IPS-NIHi7 (cell line): ENCODE measurements around the gene CLASP1.

Source experiments
- DNase-seq: peaks from one replicate; pipeline ENCODE4 v3.0.0; 2012; ENCODE audit warnings: mixed read lengths; ENCODE audit errors: extremely low spot score

Gene CLASP1

DNA sequence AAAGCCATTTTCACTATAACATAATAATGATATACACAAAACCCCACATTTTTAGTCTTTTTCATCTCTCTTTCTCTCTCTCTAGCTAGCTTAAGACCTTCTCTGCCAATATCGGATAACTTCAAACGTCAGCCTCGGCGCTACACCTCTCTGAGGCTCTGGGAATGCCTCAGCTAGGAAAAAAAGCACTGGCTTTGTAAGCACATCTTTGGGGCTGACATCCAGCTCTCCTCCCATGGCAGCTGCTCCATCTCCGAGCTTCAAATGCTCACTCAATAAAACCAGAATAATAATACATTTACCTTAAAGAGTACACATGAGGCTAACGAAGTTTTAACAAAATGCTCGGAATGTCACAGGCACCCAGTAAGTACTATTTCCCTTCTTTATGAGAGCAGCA is 107.8 kb downstream of the CLASP1 start:
- no peak for DNase-seq

DNA sequence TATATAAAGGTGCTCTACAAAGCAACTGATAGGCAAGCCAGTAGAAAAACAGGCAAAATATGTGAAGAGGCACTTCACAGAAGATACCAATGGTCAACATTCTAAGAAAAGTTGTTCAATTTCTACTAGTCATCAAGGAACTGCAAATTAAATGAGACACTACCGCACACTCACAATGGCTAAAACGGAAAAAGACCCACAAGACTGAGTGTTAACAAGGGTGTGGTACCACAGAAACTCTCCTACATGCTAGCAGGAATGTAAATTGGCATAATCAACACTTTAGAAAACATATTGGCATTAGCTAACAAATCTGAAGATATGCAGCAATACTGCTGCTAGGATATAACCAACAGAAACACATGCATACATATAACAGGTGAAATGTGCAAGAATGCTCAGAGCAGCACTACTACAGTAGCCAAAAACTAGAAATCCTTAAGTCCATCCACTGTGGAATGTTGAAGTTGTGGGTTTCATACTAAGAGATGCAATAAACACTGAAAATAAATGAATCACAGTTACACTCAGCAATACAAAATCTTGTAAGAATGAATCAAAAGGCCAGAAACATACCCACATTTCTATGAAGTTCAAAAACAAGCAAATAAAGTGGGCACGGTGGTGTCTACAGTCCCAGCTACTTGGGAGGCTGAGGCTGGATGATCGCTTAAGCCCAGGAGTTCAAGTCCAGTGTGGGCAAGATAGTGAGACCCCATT is 109.4 kb downstream of the CLASP1 start:
- no peak for DNase-seq

DNA sequence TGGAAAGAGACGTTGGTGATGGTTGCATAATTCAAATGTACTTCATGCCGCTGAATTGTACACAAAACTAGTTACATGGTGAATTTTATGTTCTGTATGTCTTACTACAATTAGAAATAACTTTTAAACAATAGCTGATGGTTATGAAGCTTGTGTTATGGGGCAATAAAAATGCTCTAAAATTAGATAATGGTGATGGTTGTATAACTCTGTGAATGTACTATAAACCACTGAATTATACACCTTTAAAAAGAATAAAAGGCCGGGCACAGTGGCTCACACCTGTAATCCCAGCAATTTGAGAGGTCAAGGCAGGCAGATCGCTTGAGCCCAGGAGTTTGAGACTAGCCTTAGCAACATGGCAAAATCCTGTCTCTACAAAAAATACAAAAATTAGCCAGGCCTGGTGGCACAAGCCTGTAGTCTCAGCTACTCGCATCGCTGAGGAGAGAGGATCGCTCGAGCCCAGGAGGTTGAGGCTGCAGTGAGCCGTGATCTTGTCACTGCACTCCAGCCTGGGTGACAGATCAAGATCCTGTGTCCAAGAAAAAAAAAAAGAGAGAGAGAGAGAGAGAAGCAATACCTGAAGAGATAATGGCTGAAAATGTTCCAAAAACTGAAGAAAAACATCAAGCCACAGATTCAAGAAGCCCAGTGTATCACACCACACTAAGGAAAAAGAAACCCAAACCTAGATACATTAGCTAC is 112.3 kb downstream of the CLASP1 start:
- DNase-seq, result no peak

DNA sequence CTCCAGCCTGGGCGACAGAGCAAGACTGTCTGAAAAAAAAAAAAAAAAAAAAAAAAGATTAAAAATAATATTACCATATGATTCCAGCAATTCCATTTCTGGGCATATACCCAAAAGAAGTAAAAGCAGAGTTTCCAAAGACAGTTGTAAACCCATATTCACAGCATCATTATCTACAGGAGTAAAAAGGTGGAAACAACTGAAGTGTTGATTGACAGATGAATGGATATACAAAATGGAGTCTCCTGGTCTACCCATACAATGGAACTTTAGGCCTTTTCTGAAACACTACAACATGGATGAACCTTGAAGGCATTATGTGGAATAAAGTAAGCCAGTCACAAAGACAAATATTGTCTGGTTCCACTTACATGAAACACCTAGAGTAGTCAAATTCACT is 112.9 kb downstream of the CLASP1 start:
- DNase-seq, result no peak

DNA sequence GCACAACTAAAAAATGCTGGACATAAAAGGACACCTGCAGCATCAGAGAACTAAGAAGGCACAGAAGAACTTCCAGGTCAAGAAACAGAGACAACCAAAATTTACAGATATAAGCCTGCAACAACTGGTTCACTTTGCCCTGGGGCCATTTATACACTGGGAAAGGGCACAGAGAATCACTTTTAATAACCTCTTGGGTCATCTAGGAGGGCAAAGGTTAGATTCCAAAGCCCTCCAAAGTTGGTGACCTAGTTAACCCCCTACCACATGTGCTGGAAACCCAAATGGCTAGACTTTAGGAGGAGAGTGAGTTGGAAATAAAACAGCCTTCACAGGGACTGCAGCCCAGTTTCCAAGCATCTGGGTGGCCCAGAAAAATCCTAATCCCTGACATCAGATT is 115.3 kb downstream of the CLASP1 start:
- no peak for DNase-seq

DNA sequence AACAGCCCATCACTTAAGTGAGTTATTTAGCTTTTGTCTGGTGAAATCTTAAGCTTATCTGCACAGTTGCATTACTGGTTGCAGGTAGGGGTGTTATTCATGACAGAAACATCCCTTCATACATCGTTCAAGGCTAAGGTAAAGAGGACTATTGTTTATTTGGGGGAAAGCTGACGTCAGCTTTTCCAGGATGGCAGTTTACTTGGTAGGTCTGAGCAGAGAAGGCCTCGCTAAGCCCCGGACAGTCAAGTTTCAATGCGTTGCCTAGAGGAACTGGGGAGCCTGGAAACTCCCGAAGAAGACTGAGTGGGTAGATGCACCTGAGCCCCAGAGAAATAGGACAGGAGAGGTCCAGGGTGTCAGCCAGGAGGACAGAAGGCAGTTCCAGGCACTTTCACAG is 116.4 kb downstream of the CLASP1 start:
- DNase-seq, result no peak

DNA sequence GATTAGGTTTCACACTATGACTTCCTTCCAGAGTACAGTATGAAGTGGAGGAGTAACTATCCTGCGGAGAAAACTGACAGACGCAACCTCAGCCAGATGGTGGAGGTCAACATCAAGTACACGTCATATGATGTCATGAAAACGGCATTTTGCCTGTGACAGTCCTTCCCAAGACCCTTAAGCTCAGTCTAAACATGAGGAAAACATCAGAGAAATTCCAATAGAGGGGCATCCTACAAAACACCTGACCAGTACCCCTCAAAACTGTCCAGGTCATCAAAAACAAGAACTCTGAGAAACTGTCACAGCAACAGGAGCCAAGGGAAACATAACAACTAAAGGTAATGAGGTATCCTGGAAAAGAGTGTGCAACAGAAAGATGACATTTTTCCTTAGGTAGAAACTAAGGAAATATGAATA is 116.9 kb downstream of the CLASP1 start:
- DNase-seq, result no peak

DNA sequence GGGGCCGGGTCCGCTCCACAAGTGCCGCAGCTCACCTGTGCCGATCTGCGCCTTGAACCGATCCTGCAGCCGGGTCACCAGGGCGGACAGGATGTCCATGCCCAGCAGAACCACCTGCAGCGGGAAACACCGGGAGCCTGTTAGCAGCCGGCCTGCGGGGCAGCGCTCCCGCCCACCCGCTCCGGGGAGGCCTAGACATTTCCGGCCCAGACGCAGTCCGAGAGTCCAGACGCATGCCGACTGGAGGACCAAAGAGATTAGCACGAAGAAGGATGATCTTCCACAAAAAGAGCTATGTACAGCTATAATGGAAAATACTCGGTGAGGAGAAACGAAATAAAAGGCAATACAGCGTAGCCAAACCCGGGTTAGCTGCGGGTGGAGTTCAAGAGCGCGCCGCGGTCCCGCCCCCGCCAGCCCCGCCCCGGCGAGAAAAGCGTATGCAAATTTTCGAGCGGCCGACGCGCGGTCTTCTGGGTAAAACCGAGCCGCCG is 119.0 kb downstream of the CLASP1 start:
- peak; percentile 70 for DNase-seq

DNA sequence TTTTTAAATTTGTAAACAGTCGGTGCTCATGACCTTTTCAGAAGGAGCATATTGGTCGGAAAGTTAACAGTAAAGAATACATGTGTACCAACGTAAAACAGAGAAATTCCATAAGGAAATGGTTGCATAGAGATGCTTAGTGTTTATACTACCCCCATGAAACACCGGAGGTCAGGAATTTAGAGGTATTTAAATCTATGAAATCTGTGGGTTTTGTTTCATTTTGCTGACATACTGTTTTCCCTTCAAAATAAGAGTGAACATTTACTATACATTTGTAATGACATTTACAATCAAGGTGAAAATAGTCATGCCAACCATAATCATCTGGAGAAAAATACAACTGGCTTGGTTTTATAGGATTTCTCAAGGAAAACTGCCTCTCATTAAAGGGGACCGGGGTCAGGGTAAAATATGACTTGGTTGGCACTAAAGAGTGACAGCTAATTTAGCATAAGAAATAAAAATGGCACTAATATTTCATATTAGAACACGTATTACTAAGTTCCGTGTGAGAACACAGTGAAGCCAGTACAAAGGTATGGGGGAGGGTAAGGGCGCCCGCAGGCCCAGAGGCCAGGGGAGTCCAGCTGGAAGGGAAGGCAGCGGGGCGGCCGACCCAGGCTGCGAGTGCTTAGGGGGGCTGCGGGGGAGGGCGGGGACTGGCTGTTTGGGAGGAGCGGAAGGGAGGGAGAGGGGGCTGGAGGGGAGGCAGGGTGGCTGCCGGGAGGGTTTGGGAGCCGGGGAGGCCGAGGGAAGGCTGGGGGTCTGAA is 119.6 kb downstream of the CLASP1 start:
- DNase-seq, result peak; percentile 90

DNA sequence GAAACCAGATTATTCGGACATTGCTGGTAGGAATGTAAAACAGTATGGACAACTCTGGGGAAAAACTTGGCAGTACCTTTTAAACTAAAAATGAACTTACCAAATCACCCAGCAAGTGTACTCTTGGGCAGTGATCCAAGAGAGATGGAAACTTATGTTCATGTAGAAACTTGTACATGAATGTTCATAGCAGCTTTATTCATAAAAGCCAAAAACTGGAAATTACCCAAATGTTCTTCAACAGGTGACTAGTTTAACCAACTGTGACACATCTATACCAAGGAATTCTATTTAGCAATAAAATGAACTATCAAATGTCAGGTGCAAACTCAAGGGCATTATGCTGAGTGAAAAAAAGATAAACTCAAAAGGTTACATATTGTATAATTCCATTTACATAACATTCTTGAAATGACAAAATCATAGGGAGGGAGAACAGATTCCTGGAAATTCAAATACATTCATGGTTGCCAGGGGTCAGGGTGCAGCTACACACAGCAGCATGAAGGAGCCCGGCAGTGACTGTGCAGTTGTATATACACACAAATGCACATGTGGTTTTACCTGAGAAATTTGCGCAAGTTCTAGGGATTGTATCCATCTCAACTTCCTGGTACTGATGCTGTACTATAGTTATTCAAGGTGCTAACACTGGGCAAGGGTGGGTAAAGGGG is 122.1 kb downstream of the CLASP1 start:
- no peak for DNase-seq

DNA sequence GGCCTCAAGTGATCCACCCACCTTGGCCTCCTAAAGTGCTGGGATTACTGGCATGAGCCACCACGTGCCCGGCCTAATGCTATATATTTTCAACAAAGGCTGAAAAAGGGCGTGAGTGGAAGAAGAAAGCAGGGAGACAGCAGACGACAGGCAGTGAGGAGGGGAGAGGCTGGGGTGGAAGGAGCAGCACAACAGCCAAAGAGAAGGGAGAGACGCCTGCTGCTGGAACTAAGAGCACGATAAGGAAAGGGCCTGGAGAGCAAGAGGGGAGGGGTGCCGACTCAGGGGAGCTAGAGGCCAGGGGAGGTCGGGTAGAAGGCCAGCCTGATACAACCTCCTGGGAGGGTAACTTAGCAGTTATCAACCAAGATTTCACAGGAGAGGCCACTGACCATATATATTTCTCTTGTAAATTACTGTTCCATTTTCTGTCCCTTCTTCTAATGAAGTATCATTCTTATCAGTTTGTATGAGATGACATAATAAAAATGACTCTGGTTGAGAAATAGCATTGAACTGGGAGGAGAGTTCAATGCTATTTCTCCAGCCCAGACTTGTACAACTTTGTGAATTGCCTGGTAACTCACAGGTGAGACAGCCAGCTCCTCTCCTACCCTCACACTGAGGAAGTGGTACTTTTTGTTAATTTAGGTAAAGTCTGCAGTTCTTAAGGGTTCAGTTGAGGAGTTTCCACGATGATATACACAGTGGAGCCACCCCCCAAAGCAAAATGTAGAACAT is 124.4 kb downstream of the CLASP1 start:
- peak; percentile 23 for DNase-seq

DNA sequence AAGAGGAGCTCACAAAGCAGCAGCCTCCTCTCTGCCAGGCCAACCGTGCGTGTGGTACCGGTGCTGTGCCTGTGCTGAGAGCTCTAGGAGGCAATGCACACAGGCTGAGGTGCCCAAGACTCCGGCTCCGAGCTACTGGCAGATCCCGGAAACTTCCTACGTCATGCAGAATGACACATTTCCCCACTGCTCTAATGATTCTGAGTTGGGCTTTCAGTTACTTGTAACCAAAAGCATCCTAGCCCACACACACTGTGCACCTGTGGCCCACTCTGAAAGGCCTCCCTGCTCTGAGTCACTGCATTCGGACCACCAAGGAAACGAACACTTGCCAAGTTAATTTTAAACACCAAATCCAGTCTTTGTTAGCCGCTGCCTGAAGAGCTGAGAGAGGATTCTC is 127.9 kb downstream of the CLASP1 start:
- no peak for DNase-seq

DNA sequence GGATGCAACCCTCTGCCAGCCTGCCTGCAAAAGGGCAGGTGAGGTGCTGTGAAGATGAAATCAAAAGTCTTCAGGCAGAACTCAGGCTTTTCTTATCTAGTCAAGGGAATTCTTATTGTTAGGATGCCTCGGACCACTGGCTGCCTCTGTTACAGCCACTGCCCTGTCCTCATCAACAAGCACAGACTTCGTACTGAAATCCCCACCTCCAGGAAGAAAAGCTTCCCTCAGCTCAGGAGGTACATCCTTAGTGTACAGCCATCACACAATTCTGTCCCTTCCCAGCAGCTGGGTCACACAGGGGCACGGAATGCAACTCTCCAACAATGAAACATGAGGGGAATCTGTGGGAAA is 128.6 kb downstream of the CLASP1 start:
- DNase-seq, result no peak

DNA sequence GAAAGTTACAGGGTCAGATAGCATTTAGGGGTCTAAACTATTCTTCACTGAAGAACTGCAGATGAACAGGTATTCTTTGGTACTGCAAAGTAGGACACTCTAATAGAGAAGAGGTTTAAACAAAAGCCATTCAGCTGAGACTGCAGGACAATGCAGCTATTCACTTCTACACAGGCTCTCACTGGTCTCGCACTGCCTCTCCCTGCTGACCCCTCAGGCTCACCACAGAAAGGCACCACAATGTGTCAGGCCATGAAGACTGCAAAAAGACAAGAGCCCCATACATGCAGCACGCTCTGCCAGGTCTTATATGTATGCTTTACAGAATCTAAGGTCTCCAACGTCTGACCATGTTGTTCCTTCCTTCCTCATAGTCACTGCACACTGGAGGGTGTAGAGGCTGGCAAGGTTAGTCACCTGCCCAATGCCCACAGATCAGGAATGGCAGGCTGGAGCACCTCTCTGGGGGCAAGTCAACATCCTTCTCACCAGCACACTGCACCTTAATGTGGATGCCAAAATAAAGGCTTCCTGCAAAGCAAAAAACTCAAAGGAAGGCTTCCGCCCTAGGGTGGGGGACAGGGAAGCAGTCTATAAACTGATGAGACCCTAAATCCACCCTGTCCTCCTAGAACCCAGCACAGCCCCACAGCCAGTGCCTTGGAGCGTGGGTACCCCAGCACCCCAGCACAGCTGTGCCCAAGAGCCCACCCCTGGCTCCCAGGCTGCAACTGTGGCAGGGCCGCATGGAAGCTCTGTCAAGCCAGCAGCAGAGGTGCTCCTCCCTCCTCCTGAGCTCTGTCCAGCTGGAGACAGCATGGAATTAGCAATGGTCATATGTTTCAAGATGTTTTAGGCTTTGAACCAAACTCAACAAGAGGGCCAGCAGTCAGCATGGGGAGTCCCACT is 129.3 kb downstream of the CLASP1 start:
- DNase-seq, result no peak

DNA sequence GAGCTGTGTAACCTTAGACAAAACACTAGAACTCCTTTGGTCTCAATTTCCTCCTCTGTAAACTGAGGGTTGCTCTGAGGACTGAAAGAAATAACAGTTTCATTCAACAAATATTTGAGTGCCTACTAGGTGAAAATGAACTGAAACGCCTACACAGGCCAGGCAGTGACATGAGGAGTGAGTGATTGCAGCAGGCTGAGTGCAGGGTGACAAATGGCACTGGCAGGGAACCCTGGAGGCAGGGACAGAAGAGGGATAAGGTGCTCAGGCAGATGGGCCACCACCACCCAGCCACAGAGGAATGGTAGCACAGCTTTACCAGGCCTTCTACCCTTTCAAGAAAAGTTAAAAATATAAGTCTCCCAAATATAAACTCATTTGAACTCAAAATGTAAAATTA is 130.1 kb downstream of the CLASP1 start:
- no peak for DNase-seq

DNA sequence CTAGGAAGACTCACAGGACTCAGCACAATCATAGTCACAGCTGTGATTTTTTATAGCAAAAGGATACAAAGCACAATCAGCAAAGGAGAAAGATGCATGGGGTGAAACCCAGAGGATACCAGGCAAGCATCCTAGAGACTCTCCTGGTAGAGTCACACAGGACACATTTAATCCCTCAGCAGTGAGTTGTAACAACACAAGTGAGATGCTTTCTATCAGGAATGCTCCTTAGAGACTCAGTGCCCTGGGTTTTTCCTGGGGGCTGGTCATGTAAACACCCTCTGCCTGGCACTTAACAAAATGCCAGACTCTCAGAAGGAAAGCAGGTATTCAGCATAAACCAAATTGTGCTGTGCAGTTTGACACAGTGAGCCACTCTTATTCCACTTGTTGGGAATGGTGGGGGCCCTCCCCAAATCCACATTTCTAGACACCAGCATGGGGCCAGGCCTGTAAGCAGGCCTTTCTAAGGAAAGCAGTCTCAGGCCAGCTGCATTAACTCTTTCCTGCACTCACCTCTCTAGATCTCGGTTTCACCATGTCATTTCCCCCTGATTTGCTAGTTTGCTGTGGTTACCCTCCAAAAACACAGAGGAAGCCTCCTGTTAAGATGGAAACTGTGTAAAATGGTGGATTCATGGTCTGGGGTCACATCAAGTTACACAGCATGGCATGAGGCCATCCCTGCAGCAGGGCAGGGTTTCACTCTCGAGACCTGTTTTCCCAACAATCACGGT is 135.5 kb downstream of the CLASP1 start:
- DNase-seq, result no peak

DNA sequence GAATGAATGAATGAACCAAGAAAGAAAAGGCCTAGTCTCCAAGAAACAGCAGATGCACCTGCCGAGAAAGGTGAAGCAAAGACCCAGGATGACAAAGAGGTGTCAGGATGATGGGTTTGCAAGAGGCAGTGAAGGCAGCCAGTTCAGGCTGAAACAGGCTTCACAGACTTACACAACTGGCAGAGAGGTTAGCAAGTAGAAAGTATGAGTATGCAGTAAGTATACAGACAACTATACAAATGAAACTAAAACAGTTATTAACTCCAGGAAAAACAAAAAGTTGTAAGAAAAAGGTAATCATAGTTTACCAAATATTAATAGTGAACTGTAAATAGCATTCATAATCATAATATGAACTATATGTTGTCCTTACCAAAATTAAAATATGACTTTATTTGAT is 138.4 kb downstream of the CLASP1 start:
- no peak for DNase-seq

DNA sequence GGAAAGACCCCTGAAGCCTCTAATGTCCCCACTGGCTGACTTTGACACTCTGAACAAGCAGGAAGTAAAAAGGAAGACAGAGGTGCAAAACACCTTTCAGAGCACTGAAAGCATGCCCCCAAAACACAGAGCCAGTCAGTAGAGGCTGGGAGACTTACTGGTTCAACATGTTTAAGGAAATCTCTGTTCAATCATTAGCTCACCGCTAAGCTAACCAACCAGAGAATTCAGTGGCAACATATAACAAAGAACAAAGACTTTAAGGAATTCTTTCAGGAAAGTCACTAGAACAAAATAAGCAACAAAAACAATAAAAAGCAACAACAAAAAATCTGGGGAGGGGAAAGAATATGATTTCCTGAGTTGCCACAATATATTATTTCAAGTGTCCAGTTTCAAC is 142.6 kb downstream of the CLASP1 start:
- no peak for DNase-seq

DNA sequence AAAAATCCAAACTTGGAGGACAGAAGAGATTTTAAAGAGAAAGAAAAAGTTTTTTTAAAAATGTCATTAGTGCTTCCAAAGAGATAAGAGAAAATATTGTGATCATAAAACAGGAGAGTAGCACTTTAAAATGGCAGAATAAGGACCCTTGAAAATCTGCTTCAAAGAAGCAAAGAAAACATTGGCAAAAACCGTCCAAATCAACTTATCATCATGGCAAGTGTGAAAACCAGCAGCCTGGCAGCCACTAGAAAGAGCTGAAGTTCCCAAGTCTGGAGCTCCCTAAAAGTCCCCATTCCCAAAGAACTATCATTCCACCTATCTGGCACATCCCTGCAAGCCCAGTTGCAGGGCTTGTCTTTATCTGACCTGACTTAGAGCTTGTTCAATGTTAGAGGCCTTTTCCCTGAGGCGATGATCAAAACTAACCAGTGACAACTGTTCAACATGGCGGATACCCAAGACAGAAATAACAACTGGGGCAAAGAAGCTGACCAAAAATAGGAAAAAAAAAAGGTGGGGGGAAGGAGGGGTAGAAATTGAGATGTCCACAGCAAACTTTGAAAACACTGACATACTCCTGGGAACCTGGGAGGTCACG is 143.2 kb downstream of the CLASP1 start:
- DNase-seq, result no peak
